Right ventricle myocardium superior (tissue), 1 donor: ENCODE measurements around the gene REEP1. TPM values are rescaled to one million over a fixed set of nuclear protein-coding genes. Genes with fewer than 3 reads are reported as not detected.
A peak's percentile ranks its signal among the peaks of the same experiment; 100 is the strongest.

Experiments
- ATAC-seq: fragments of 200-7000 bp; cut with Tn5 transposase; one replicate; pipeline ENCODE4 v1.9.1; 2020; ENCODE audit warnings: mild to moderate bottlenecking; ENCODE audit not compliant: poor library complexity
- DNase-seq: peaks from one replicate; pipeline ENCODE4 v3.0.0-alpha.2; 2020
- intact Hi-C: fragments of 100-400 bp; cut with DNase I; formaldehyde crosslinking; loops from one replicate; pipeline ENCODE4 v1.11.2; 2022
- microRNA-seq: library from miRNA; unstranded; fragments of <30 nt; microRNA quantifications from one replicate; pipeline ENCODE4 v1.2.0, GENCODE V29; 2020
- total RNA-seq: library from RNA; stranded (reverse); fragmentation: NEBNext Ultra II Directional; extraction: Animal tissue kit (Norgen Biotek cat#: 25700); gene quantifications from one replicate; pipeline ENCODE4 v1.2.1, GENCODE V29; 2021
- donor health status: DM: no; HTN: yes; CAD: no; lungs with severe emphysema.

REEP1 gene
- total RNA-seq, 1 donor from 2014 or later = 21.5 TPM

GRCh38 chr2:86195055-86195807 is 142.2 kb downstream of the REEP1 start, which contains the start of gene IMMT:
TSS of gene IMMT (minus strand) at chr2:86195462. CDS start at chr2:86195382, 80 bp downstream.
- peak; percentile 98 for DNase-seq
- peak; percentile 93 for ATAC-seq
- intact Hi-C loops = no loop called here

DNA sequence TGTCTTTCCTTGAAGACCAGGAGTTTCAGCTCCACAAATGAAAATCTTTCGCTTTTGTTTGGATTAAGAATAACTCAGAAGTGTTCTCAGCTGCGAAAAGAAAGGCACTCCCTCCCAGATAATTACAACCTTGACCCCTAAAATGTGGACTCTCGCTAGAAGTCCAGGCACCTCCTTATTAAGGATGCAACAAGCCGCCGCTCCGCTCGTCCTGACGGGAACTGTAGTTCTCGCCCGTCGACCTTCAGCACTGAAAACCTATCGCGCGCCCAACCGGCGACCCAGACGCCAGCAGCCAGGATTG is 142.7 kb downstream of the REEP1 start:
- ATAC-seq (no peak), DNase-seq (peak; percentile 98)
- intact Hi-C loops = no loop called here

GRCh38 chr2:86193901-86194567 is 143.4 kb downstream of the REEP1 start:
- intact Hi-C loops = no loop called here
- no peak for DNase-seq
- ATAC-seq = no peak

DNA sequence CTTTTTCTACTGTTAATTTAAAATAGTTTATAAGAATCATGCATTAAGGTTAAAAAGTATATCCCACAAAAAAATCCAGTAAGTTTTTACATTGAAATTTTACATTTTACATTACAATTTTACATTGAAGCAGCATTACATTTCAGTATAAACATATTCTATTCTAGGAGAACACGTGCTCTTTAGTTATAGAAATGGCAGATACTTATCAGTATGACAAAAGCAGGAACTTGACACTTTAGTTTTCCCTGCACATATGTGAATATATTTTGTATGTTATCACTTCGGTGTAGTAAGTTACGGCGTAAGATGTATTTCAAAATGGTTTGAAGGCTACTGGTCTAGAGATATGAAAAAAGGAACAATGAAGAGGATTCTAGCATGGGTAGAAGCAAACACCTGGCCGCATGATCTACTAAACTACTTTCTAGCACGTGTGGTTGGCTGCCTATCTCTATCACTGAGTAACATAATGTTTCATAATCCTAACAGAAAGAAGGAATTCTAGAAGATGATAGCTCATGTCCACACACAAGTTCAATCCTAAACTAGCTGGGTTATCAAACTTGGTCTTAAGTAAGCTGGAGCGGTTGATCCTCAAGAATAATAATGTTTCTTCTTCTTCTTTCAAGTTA is 147.5 kb downstream of the REEP1 start:
- intact Hi-C loops = no loop called here
- DNase-seq (no peak), ATAC-seq (no peak)

- ATAC-seq = no peak
- intact Hi-C loops = no loop called here
Observed at GRCh38 chr2:86186431-86186830, 151.0 kb downstream of the REEP1 start.

DNA sequence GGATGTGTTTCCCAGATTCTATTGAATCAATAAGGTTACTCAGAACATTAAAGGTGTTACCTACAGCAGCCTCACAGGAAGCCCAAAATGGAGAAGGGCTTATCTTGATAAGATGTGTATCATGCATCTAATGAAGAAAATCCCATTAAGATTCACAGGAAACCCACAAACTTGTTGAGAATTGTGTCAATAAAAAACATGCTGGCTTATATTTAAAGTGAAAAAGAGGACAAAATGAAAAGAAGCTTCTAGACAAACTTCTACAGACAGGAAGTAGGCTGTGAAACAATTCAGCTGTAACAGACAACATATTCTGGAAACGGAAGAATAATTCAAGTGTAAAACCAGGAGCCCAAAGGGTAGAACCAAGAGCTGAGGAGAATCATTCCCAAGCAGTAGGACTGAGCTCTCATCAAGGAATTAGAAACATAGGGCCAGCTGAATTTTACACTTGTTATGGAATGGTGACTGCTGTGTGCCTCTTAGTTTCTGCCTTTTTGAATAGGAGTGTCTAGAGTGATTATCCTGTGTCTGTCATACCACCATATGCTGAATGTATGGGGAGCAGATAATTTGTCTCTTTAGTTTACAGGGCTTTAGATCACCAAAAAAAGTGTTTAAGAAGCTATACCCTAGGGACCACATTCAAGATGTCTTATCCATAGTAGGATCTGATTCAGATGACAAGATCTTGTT is 151.8 kb downstream of the REEP1 start:
- no peak for ATAC-seq
- intact Hi-C loops = no loop called here
- DNase-seq = no peak

More at GRCh38 chr2:86186431-86186830, 151.0 kb downstream of the REEP1 start:
- DNase-seq = no peak

DNA sequence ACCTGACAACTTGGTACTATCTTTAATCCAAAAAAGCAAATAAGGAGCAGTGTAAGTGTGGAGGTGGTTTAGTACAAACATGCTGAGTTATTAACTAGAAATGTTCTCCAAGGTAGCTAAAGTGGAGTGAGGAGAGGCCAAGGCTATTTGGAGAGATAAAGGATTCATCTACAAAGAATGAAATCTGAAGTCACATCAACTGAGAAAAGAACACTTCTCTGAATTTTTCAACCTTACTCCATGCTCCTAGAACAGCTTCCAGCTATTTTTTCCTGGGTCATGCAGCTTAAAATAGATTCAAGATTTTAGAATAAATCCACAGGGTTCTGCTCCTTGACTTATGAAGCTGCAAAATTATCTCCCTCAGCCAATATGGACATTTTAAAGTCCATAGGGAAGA is 160.8 kb downstream of the REEP1 start:
- DNase-seq = no peak
- ATAC-seq = no peak
- intact Hi-C loops = no loop called here

DNA sequence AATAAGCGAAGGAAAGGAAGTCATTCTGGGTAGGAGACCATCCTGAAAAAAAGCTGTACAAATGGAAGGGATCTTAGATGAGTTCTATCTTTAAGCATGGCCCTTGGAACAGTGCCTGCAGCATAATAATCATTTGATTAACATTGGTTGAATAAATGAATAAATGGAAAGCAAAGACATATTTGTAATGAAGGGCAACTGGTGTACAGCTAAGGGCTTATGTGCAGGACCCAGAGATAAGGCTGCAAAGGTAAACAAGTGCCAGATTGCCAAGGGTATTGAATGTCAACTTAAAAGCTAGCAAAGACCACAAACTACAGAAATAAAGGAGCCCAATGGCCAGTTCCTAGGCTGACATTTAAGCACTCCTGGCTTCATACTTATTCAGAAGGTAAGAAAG is 161.6 kb downstream of the REEP1 start:
- ATAC-seq (peak; percentile 47), DNase-seq (no peak)
- intact Hi-C loops = no loop called here

- ATAC-seq = no peak
- intact Hi-C loops = no loop called here
- DNase-seq = no peak
Observed at GRCh38 chr2:86174445-86174844, 163.0 kb downstream of the REEP1 start.

- no peak for DNase-seq
- intact Hi-C loops = no loop called here
Observed at GRCh38 chr2:86172610-86173009, 164.8 kb downstream of the REEP1 start.

GRCh38 chr2:86171295-86171694 is 166.1 kb downstream of the REEP1 start:
- DNase-seq (no peak), ATAC-seq (no peak)
- intact Hi-C loops = no loop called here

More at GRCh38 chr2:86172610-86173009, 164.8 kb downstream of the REEP1 start:
- no peak for ATAC-seq

DNA sequence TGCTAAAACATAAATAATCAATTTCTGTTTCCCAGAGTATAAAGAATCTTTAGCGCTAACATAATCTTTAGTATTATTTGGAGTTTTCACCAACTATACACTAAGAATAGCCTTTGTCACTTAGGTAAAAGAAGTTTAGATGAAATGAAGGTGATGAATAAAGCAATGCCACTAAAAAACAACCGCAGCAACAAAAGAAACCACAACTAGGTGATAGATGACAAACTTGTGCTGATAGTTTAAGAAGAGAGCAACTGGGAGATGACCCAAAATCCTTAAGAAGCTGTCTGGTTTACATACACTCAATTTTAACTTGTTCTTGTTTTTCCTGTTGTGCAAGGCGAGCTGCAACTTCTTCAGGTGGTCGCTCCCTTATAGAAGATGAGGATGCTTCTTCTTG is 167.0 kb downstream of the REEP1 start:
- ATAC-seq (no peak), DNase-seq (no peak)
- intact Hi-C loops = no loop called here

Small RNA genes within 50 kb of the gene (microRNA-seq; reads per million reads assigned to microRNA genes)
- gene MIR4779 = not detected

Other genes with a start within 250 kb of the REEP1 start
- gene POLR1A, start 231.7 kb downstream of the REEP1 start, total RNA-seq = 13.4 TPM
- gene PTCD3, start 231.4 kb downstream of the REEP1 start, total RNA-seq = 134 TPM
- gene IMMT, start 142.2 kb downstream of the REEP1 start, total RNA-seq = 301 TPM
- 86.5 TPM for gene MRPL35, start 138.2 kb downstream of the REEP1 start, total RNA-seq
- 27.2 TPM for gene KDM3A, start 103.7 kb upstream of the REEP1 start, total RNA-seq
- gene CHMP3, start 225.8 kb upstream of the REEP1 start, total RNA-seq = 173 TPM